Trophoblast cell (in vitro differentiated cells and primary cell): Measurements from ENCODE around the gene FGF18.

ENCODE experiments used
- DNase-seq, 2 donors: peaks; one replicate each; pipeline ENCODE4 v3.0.0-alpha.2; 2016
- H2AFZ ChIP-seq: 2 replicates; pipeline ENCODE4 v1.6.1; 2013; ENCODE audit warnings: low read length, moderate library complexity, mild to moderate bottlenecking; ENCODE audit not compliant: insufficient read depth, poor library complexity
- H2AK5ac ChIP-seq: 2 replicates; pipeline ENCODE4 v1.6.1; 2013; ENCODE audit warnings: mild to moderate bottlenecking, low read length
- H2BK120ac ChIP-seq: 2 replicates; pipeline ENCODE4 v1.6.1; 2013; ENCODE audit warnings: low read length, mild to moderate bottlenecking, moderate library complexity; ENCODE audit not compliant: insufficient read depth, poor library complexity
- H2BK12ac ChIP-seq: 2 replicates; pipeline ENCODE4 v1.6.1; 2013; ENCODE audit warnings: mild to moderate bottlenecking, low read length, moderate library complexity
- H2BK5ac ChIP-seq: 2 replicates; pipeline ENCODE4 v1.6.1; 2013; ENCODE audit warnings: low read length, low read depth, moderate library complexity, mild to moderate bottlenecking; ENCODE audit not compliant: poor library complexity
- H3K14ac ChIP-seq: 2 replicates; pipeline ENCODE4 v1.6.1; 2013; ENCODE audit warnings: mild to moderate bottlenecking, low read length
- H3K18ac ChIP-seq: 2 replicates; pipeline ENCODE4 v1.6.1; 2013; ENCODE audit warnings: mild to moderate bottlenecking, low read length
- H3K23ac ChIP-seq: 2 replicates; pipeline ENCODE4 v1.6.1; 2013; ENCODE audit warnings: low read length
- H3K27ac ChIP-seq: 2 replicates; pipeline ENCODE4 v1.5.1; 2013; ENCODE audit warnings: low read depth, mild to moderate bottlenecking, inconsistent platforms, low read length, moderate library complexity
- H3K27me3 ChIP-seq: 2 replicates; pipeline ENCODE4 v1.6.1; 2013; ENCODE audit warnings: inconsistent platforms, mild to moderate bottlenecking, low read length, moderate library complexity; ENCODE audit not compliant: insufficient read depth
- H3K36me3 ChIP-seq, 2 experiments: 1 replicate in 1 of 2; 2 replicates in 1 of 2; pipeline ENCODE4 v1.6.1; 2013; ENCODE audit warnings: low read length in 2 of 2, mild to moderate bottlenecking in 2 of 2, moderate library complexity in 1 of 2; ENCODE audit not compliant: insufficient read depth in 2 of 2, control insufficient read depth in 1 of 2
- H3K4ac ChIP-seq: 2 replicates; pipeline ENCODE4 v1.6.1; 2013; ENCODE audit warnings: low read depth, mild to moderate bottlenecking, low read length, moderate library complexity
- H3K4me1 ChIP-seq, 2 experiments: 1 replicate in 1 of 2; 2 replicates in 1 of 2; pipeline ENCODE4 v1.6.1; 2013; ENCODE audit warnings: low read length in 2 of 2, mild to moderate bottlenecking in 2 of 2, moderate library complexity in 1 of 2; ENCODE audit not compliant: insufficient read depth in 2 of 2, control insufficient read depth in 1 of 2
- H3K4me2 ChIP-seq: 2 replicates; pipeline ENCODE4 v1.6.1; 2013; ENCODE audit warnings: inconsistent platforms, mild to moderate bottlenecking, low read length, moderate library complexity
- H3K4me3 ChIP-seq: 2 replicates; pipeline ENCODE4 v1.5.1; 2013; ENCODE audit warnings: mild to moderate bottlenecking, low read depth, low read length, inconsistent platforms
- H3K79me1 ChIP-seq: one replicate; pipeline ENCODE4 v1.6.1; 2013; ENCODE audit warnings: low read length
- H3K79me2 ChIP-seq: 2 replicates; pipeline ENCODE4 v1.6.1; 2013; ENCODE audit warnings: low read length, mild to moderate bottlenecking; ENCODE audit not compliant: control insufficient read depth, insufficient read depth, poor library complexity
- H3K9ac ChIP-seq: 2 replicates; pipeline ENCODE4 v1.6.1; 2013; ENCODE audit warnings: mild to moderate bottlenecking, low read length
- H3K9me3 ChIP-seq: 2 replicates; pipeline ENCODE4 v1.6.1; 2013; ENCODE audit warnings: low read depth, mild to moderate bottlenecking, control low read depth, inconsistent platforms, low read length; ENCODE audit not compliant: insufficient read depth
- H4K12ac ChIP-seq: 2 replicates; pipeline ENCODE4 v1.6.1; 2013; ENCODE audit warnings: low read depth, mild to moderate bottlenecking, low read length, moderate library complexity
- H4K8ac ChIP-seq: 2 replicates; pipeline ENCODE4 v1.6.1; 2013; ENCODE audit warnings: low read depth, mild to moderate bottlenecking, low read length, moderate library complexity
- H4K91ac ChIP-seq: one replicate; pipeline ENCODE4 v1.6.1; 2013; ENCODE audit warnings: low read depth, mild to moderate bottlenecking, low read length, moderate library complexity
- WGBS: extraction: QIAGEN DNeasy Blood & Tissue Kit; methylation state at CpG from one replicate; pipeline ENCODE4 v1.1.7; 2013; ENCODE audit warnings: missing lambda C conversion rate; ENCODE audit not compliant: insufficient read length, insufficient coverage; ENCODE audit errors: extremely low coverage; 5-methylcytosine and 5-hydroxymethylcytosine counted together

FGF18 gene

GRCh38 chr5:171453056-171453725 lies 33.7 kb downstream of the FGF18 start:
- peaks cover 5 to 8% of the 10 kb centered on the region in 2 experiments for H3K4me1 ChIP-seq
- no peak overlapping the region for H4K12ac ChIP-seq
- no peak overlapping the region for H3K4me3 ChIP-seq

DNA sequence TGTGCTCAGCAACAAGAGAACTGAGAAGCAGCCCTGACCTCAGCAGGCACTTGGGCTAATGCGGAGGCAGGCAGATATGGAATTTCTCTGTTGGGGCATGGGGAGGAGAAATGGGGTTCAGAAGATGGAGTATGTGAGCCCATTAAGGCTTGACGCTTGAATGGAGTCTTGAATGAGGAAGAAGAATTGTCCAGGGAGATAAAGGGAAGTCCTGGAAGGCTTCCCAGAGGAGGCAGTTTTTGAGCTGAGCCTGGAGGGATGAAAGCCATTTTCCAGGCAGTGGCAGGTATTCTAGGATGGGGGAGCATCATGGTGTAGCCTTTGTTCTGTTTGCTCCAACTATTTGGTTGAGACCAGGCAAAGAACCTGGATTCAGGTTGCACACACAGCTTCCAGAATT lies 34.5 kb downstream of the FGF18 start:
- Histone ChIP-seq H3K36me3 (no peaks in the 10 kb centered on the region), H2BK120ac (no peak overlapping the region), H4K12ac (no peak overlapping the region), H2AFZ (no peak overlapping the region), H3K27me3 (no peaks in the 10 kb centered on the region), H4K8ac (no peak overlapping the region), H3K79me2 (no peaks in the 10 kb centered on the region), H4K91ac (no peak overlapping the region), H3K9ac (no peak overlapping the region), H3K27ac (no peak overlapping the region), H3K4me2 (no peak overlapping the region), H3K4me3 (no peak overlapping the region), H3K79me1 (peaks cover 7% of the 10 kb centered on the region), H2BK12ac (no peak overlapping the region), H3K23ac (no peak overlapping the region), H3K4me1 (peaks cover 5 to 8% of the 10 kb centered on the region in 2 experiments), H2BK5ac (no peak overlapping the region), H2AK5ac (no peak overlapping the region), H3K14ac (no peak overlapping the region), H3K9me3 (no peaks in the 10 kb centered on the region), H3K4ac (no peak overlapping the region), H3K18ac (no peak overlapping the region)
- no peak for DNase-seq
- no CpG with 5 or more reads among the region's 2 CpGs for WGBS

More at GRCh38 chr5:171453056-171453725, 33.7 kb downstream of the FGF18 start:
- no peaks in the 10 kb centered on the region for H3K27me3 ChIP-seq
- no peaks in the 10 kb centered on the region for H3K36me3 ChIP-seq
- no peak overlapping the region for H2BK120ac ChIP-seq
- H3K23ac ChIP-seq = no peak overlapping the region
- H3K9ac ChIP-seq = no peak overlapping the region
- H2BK12ac ChIP-seq = no peak overlapping the region
- H2BK5ac ChIP-seq = no peak overlapping the region
- no peak overlapping the region for H3K18ac ChIP-seq
- H3K79me2 ChIP-seq = no peaks in the 10 kb centered on the region
- no peak overlapping the region for H3K4ac ChIP-seq
- H3K79me1 ChIP-seq = peaks cover 7% of the 10 kb centered on the region
- no peak overlapping the region for H2AK5ac ChIP-seq
- no CpG with 5 or more reads among the region's 11 CpGs for WGBS
- peak in 1 of 2 donors; percentile 25 for DNase-seq
- no peak overlapping the region for H2AFZ ChIP-seq
- H4K91ac ChIP-seq = no peak overlapping the region
- no peak overlapping the region for H3K27ac ChIP-seq
- no peaks in the 10 kb centered on the region for H3K9me3 ChIP-seq
- no peak overlapping the region for H3K4me2 ChIP-seq
- H3K14ac ChIP-seq = no peak overlapping the region
- H4K8ac ChIP-seq = no peak overlapping the region

DNA sequence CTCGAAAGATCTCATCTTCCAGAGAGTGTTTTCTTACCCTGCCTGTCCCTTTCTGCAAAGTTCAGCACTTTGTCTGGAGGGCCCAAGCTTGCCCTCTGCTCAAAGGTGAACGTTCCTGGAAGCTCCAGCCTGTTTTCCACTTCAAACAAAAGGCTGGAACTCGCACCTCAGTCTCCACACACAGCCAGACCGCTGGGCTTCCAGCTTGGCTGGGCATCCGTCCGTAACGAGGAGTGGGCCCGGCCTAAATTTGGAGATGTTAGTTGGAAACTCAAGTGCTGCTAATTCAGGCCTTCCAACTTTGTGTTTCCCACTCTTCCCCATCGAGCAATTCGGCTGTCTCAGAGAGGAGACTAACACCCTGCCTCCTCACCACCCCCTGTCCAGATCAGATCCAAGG lies 35.1 kb downstream of the FGF18 start:
- no peak overlapping the region for H3K4ac ChIP-seq
- H2BK5ac ChIP-seq = no peak overlapping the region
- no peak overlapping the region for H3K4me3 ChIP-seq
- no peak overlapping the region for H4K91ac ChIP-seq
- no peaks in the 10 kb centered on the region for H3K9me3 ChIP-seq
- no peaks in the 10 kb centered on the region for H3K27me3 ChIP-seq
- H3K14ac ChIP-seq = no peak overlapping the region
- H3K27ac ChIP-seq = no peak overlapping the region
- no peak overlapping the region for H3K18ac ChIP-seq
- no peaks in the 10 kb centered on the region for H3K79me2 ChIP-seq
- no peak overlapping the region for H3K4me2 ChIP-seq
- no peak overlapping the region for H3K9ac ChIP-seq
- no peak overlapping the region for H2BK12ac ChIP-seq
- peaks cover 7% of the 10 kb centered on the region for H3K79me1 ChIP-seq
- H2AK5ac ChIP-seq = no peak overlapping the region
- H4K12ac ChIP-seq = no peak overlapping the region
- no peak overlapping the region for H3K23ac ChIP-seq
- WGBS = no CpG with 5 or more reads among the region's 10 CpGs
- H3K36me3 ChIP-seq = no peaks in the 10 kb centered on the region
- H3K4me1 ChIP-seq = peaks cover 5 to 8% of the 10 kb centered on the region in 2 experiments
- no peak overlapping the region for H2AFZ ChIP-seq
- H4K8ac ChIP-seq = no peak overlapping the region
- no peak for DNase-seq
- H2BK120ac ChIP-seq = no peak overlapping the region

- H2AFZ ChIP-seq = no peak overlapping the region
- no peak overlapping the region for H2BK5ac ChIP-seq
- H4K91ac ChIP-seq = no peak overlapping the region
- WGBS = no CpG with 5 or more reads among the region's 2 CpGs
- H2BK120ac ChIP-seq = no peak overlapping the region
- H3K9ac ChIP-seq = no peak overlapping the region
- H3K4me1 ChIP-seq = peaks cover 5 to 6% of the 10 kb centered on the region in 2 experiments
- H2BK12ac ChIP-seq = no peak overlapping the region
- H3K4ac ChIP-seq = no peak overlapping the region
- no peak for DNase-seq
- H3K23ac ChIP-seq = no peak overlapping the region
- H3K18ac ChIP-seq = no peak overlapping the region
- H2AK5ac ChIP-seq = no peak overlapping the region
- H3K14ac ChIP-seq = no peak overlapping the region
- H3K36me3 ChIP-seq = no peaks in the 10 kb centered on the region
- H3K27me3 ChIP-seq = no peaks in the 10 kb centered on the region
- H3K4me3 ChIP-seq = no peak overlapping the region
- no peaks in the 10 kb centered on the region for H3K79me2 ChIP-seq
- no peak overlapping the region for H3K4me2 ChIP-seq
- H3K79me1 ChIP-seq = peaks cover 7% of the 10 kb centered on the region
- no peak overlapping the region for H4K8ac ChIP-seq
- H4K12ac ChIP-seq = no peak overlapping the region
- no peak overlapping the region for H3K27ac ChIP-seq
- no peaks in the 10 kb centered on the region for H3K9me3 ChIP-seq
These were observed 36.1 kb downstream of the FGF18 start for GRCh38 chr5:171455522-171455921.
